SW 1271 (cell line): Measurements from ENCODE around the gene SGIP1.

ENCODE experiments used
- DNase-seq, 2 experiments: peaks; one replicate each; lab custom pipeline; 2025; lab: John Stamatoyannopoulos, UW

SGIP1 gene

DNA sequence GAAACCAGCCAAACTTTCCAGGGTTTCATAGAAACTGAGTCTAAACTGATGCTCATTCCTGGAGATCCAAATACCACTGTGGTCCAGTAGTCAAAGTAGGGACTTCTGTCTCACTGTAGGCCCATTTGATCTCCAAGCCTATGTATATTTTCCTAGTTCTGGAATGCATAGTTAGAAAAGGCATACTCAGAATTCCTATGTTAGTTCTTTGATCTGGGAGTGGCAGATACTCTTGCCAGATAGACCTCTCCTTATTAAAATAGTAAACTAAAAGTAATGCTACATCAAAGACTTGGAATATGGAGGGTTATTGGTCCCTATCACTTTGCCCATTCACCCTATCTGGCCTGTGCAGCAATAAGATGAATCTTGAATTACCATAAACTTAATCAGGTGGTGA lies 10.4 kb upstream of the SGIP1 start:
- DNase-seq = peak in 1 of 2 experiments; percentile 19

DNA sequence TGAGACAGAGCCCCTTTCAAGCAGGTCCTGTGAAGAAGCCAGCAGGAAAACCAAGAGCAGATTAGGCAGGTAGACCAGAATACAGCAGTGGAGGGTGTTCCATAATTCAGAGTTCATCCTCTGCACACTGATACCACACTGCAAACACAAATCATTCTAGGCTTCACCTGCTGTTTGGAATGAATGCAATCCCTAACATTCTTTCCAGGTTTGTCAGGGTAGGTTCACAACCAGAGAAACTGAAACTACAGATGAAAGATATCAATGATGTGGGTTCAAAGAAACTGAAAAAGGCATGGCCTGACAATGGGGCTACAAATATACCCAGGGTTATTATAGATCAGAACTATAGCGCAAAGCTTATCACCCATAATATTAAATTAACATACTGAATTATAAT lies 8.9 kb upstream of the SGIP1 start:
- DNase-seq = no peak

DNA sequence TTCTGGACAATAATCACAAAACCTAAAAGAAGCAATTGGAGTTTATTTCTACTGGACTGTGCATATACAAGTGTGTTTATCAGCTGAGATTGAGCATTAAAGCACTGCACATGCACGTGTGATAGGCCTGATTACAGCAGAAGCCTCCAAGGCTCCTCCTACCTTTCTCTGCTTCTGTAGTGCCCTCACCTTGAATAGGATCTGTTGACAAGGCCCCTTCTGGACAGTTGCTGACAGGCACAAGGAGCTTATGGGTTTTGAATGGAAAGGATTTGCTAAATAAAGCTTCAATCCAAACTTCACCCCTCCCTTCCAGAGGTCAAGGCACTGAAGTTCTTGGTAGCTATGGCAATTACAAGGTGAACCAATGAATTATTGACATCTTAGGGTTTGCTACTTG lies 7.9 kb upstream of the SGIP1 start:
- DNase-seq = no peak

DNA sequence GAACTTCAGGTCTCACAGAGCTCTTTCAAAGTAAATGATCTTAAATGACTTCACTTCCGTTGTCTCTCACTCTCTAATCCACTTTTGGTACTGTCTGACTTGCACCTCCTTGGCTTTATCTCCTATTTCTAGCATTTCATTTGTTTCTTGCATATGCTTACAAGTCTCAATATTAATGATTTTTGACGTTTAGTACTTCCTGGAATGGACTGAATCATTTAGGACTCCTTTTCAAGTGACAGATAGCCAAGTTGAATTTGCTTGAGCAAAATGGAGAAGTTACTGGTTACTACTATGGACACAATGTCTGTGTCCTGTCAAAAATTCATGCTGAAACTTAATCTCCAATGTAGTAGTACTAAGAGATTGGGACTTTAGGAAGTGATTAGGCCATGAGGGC lies 7.0 kb upstream of the SGIP1 start:
- no peak for DNase-seq

DNA sequence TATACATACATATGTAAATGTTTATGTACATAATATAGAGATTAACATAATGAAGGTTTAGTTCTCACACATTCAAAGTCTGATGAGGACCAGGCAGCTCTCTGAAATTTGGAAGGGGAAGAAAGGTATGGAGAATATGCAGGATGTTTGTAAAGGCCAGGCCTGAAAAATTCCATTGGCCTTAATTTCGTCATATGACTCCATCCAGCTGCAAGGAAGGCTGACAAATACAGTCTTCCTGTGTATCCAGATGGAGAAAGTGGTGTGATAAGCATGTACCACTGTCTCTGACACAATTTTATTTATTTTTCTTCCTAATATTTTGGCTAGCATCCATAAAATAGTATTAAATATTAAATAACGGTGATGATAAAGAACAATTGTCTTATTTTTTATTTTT lies 6.3 kb upstream of the SGIP1 start:
- DNase-seq = peak in 1 of 2 experiments; percentile 49

DNA sequence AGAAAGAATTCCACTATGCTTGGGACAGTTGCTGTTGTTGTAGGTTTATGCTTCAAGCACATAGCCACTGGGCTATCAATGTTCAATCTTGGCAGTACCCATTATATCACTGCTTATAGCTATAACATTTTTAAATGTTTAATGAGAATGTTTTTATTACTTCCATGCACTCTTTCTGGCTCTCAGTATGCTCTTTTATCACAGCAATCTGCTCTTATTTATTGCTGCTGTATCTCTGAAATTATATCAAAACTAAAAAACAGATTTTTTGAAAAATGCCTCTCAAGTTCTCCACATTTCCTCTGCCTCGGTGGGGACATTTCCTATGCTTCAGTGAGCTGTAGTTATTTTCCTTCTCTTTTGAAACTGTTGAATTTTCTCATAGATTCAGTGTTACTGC lies 5.4 kb upstream of the SGIP1 start:
- DNase-seq = no peak

DNA sequence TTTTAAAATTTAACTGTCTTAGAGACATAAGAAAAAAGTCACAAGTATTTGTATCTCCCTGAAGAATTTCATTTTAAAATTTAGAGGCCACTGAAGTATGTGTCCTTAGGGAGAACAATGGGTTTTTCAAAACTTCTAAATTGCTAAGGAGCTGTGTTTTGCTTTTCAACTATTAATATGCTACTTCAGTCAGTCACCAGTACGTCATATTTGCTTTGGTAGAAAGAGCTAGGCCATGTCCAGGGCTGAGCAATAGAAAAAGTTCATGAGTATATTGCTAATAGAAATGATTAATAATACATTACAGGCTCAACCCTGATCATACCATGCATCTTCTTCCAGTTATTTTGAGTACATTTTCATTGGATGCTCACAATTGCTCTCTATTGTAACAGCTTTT lies 1.7 kb upstream of the SGIP1 start:
- no peak for DNase-seq

DNA sequence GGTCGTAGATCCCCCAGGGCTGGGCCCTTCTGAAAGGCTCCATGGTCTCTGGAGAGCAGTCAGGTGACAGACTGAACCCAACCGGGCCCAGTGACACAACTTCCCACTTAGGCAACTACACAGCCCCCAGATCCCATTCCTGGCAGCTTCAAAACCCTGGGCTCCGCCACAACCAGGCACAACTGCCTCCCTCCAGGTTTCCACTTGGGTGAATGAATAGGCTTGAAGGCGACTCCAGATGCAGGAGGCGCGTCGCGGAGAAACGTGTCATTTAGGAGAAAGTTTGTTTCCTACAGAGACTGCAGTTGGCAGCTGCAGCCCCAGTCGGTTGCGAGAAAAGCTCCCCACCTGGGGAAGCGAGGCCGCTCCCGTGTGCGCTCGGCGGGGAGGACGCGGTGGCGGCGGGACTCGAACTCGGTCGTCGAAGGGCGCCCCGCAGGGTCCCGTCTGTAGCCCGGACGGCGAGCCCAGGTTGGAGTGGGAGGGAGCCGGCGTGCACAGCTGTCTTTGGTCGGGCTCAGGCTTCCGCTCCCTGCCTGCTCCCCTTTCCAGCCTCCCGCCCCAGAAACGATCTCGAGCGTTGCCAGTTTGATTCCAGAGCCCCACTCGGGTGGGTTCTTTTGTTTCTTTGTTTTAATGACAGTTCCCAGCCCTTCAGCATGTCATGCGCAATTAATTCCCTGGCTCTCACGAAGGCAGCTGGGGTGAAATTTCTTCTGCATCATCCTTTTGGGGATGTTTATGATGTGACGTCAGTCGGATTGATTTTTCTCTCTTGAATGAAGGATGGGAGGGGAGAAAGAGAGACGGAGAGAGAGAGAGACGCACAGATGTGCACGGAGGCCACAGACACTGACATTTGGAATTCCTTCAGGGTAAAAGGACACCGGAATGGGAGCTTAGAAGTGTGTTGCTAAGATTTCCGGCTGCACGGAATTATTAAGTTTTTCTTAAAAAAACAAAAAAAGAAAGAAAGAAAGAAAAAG lies 862 bp upstream of the SGIP1 start:
- no peak for DNase-seq

DNA sequence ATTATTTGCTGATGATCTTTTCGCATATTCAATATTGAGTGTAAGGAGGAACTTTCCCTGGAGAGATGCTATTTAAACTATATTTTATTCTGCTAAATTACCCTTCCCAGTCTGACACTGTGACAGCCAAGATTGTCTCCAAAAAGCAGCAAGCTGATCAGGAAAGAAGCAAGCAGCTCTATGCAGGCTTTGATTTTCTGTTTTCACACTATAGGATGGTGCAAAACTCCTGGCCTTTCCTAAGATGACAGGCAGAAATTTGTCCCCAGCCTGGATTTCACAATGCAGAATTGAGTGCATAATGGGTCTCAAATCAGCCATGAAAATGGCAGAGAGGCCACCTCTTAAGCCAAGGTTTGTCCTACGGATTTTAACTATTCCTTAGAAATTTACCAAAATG lies 1.1 kb downstream of the SGIP1 start:
- DNase-seq = no peak

DNA sequence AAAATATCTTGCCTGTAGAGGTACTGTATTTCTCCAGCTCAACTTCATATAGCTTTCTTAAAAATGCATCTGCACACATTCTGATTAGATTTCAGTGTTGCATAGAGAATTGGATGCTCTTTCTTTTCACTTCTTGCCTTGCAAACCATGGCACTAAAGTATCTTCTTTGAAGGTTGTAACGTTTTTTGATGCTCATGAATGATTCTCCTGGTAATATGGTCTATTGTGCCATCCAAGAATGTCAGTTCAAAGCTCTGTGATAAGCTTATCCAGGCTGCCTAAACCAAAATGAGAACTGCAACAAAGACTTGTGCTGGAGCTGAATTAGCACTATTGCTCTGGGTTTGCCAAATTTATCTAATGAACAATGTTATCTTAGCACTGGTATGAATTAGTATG lies 1.9 kb downstream of the SGIP1 start:
- no peak for DNase-seq

DNA sequence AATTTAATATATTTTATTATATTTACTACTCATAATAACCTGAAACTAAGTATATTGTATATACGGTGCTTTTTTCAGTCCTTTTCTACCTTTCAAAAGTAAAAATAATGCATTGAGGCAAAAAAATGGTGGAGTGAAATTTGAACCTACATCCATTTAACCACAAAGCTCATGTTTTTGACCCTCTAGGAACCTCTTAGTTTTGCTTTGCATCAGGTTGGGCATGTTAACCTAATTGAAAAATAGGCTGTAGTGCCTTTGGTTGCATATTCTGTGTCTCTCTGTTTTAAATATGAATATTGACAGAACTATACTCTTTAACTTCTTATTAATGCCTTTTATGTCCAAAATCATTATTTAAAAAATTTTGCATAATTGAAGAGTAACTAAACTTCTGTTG lies 3.8 kb downstream of the SGIP1 start:
- no peak for DNase-seq

DNA sequence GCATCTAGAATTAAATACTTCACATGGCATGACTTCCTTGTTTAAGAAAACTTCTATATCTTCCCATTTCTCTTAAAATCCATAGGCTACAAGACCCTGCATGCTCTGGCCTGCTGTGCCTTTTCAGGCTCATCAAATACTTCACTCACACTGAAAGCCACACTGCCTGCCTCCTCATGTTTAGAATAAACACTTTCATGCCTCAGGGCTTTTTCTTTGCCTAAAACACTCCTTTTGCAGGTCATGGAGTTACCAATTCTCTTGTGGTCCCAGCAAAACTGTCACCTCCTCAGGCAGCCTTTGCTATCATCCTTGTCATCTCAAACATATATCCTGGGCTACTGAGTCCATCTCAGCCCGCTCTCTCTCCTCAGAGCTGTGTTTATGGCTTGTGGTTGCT lies 5.5 kb downstream of the SGIP1 start:
- no peak for DNase-seq

DNA sequence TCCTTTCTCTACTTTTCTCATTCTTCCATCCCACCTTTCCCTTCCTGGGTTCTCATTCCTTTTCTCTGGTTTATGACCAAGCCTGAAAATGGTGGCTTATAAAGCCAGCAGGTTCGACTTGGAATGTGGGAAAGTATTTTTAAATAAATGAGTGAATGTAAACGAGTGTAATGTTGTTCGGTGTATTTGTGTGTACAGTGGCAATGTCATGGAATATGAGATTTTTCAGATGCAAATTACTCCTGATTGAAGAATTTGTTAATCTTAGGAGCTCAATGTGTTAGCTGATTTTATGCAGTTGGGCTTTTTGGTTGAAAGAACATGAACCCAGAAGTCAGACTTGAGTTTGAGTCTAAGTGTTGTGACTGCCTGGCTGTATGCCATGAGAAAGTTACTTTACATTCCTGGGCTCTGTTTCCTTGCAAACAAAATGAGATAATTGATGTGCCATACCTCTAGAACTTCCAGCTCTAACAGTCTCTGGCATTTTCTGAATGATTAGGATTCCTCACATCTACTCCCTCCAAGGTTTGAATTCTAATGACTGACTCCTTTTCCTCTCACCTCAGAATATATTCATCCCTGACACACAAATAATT lies 6.6 kb downstream of the SGIP1 start:
- DNase-seq = peak in 1 of 2 experiments; percentile 72

DNA sequence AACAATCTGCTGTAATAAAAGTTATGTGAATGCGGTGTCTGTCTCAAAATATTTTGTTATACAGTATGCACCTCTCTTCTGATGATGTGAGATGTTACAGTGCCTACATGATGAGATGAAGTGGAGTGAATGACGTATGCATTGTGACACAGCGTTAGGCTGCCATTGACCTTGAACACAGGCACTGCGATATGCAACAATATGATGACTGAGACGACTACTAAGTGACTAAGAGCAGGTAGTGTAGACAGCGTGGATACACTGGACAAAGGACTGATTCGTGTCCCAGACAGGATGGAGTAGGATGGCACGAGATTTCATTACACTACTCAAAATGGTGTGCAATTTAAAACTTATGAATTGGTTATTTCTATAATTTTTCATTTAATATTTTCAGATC lies 8.4 kb downstream of the SGIP1 start:
- DNase-seq = no peak

DNA sequence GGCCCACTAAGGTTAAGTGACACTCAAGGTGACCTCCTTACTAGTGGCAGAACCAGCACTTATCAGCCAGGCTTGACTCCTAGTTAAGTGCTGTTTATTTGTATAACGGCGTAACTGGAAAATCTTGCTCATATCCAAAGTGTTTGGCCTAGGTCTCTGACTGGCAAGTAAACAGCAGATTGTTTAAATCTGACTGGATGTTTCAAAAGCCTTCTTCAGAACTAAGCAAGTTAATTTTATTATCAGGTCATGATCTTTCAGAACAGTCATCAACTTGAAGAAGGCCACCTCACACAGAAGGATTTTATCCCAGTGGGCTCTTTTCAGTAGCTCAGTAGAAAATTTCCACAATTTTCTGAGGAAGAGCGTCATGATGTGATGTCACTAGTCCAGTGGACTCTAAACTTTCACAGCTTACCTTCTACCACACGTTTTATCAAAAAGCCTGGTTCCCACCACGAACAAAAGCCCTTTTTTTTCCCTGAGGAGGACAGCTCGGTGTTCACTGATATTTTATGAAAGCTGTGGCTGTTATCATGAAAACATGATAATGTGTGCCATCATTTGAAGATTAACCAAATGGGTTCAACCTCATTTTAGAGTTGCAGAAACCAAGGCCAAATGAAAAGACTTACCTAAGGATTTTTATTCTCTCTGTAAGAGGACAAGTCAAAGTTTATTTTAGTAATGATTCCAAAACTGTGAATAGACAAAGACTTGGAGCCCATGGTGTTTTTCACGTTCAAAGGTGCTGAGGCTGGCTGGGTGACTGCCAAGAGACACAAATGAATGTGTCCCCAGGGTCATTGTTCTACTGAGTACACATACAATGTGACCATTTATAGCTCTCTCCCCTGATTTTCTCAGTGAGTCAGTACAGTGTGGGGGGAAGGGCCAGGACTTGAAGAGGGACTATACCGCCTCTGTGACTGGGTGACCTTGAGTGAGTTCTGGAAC lies 9.1 kb downstream of the SGIP1 start:
- peak in 1 of 2 experiments; percentile 15 for DNase-seq

DNA sequence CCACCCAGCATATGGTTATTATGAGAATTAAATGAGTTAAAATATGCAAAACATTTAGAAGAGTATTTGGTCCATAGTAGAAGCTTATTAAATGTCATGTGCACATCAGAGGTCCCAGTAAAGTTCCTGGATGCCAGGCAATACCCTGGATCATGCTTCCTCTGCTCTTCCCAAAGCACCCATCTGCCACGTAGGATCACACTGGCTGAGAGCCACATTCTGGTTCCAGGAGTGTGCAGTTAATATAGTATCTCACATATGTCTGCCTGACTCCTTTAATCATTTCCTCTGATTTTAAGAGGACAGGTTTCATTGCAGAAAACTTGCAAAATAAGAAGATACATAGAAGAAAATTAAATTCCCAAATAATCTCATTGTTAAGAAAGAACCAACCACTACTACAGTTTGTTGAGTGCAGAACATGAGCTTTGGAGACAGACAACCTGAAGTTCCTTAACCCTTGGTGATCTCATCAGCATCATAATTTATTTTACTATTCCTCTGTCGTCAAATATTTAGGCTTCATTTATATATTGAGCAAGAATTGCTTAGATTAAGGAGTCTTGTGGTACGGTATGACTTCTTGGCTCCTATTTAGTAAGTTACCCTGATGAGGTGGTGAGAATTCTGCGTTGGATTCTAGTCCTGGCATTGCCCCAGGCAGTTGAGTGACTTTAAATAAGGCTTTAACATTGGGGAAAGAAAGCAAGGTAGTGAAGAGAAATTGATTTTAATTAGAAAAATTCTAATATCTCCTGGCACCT lies 12.3 kb downstream of the SGIP1 start:
- DNase-seq = no peak

DNA sequence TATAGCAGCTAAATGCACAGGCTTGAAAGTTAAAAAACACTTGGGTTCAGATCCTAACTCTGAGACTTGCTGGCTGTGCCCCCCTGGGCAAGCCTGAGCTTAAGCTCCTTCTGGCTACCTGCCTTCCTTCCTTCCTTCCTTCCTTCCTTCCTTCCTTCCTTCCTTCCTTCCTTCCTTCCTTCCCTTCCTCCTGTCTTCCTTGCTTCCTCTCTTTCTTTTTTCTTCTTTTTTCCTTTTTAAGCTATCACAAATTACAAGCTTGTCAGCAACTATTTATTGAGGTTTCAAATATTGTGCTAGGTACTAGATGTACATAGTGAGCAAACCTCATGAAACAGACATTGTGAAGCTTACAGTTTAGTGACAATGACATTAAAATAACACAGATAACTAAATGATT lies 15.1 kb downstream of the SGIP1 start:
- DNase-seq = no peak

DNA sequence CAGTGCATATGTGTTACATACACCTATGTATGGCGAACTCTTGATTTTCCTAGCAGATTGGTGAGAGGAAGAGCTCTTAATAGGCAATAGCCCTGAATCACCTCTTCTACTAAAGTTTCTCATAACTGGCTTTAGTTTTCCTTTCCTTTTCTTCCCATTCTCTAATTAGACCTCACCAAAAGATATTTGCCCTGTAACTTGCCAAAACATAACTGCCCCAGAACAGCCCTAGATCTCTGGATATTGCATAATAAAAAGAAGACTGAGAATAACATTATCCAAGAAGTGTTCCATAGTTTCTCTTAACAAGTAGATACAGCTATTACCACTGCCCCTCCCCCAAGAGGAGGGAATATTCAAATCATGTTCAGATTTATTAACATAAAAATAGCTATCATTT lies 16.3 kb downstream of the SGIP1 start:
- DNase-seq = no peak

DNA sequence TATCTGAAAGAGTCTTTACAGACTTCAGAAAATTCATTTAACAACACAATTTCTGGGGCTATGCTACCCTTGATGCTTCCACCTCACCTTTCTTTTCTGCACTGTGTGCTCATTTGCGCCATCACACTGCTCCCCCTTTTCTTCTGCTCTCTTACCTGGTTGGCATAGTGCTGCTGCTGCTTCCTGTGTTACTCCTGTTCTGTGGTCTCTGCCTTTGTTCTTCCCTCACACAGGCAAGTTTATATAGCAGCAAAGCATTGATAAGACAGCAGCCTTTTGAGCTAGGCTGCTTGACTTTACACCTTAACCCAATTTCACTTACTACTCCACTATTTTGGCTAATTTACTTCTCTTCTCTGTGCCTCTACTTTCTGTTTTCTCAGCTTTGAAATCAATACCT lies 18.3 kb downstream of the SGIP1 start:
- no peak for DNase-seq

DNA sequence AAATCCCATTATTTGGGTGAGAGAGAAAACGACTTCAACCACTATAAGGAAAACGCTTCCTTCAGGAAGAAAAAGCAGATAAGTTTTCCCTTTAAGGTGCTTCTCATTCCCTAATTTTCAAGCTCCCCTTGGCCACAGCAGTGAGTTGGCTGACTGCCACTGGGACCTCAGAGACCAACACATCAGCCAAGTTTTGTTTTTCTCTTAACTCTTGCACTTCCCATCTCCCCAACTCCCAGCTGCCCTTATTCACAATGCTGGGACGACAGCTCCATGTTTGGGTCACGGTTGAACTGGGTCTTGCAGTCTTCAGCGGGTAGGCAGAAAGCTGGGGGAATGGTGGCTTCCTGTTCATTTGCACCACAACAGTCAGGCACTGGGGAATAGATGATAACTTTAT lies 18.9 kb downstream of the SGIP1 start:
- DNase-seq = no peak

DNA sequence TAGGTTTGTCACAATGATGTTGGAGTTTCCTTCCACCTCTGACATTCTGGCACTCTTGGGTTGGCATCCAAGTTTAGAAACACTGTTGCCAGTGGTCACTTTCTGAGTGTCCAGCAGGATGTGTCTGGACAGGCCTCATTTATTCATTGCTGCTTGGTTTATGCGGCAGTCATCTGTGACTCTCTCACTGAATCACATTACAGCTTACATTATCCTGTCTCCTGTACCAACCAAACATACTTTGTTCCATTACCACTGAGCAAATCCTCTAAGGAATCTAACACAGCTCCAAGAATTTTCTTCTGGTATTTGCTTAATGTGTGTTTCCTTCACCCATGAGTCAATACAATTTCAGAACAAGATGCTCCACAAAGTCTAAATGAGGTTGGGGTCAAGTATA lies 19.9 kb downstream of the SGIP1 start:
- DNase-seq = no peak

DNA sequence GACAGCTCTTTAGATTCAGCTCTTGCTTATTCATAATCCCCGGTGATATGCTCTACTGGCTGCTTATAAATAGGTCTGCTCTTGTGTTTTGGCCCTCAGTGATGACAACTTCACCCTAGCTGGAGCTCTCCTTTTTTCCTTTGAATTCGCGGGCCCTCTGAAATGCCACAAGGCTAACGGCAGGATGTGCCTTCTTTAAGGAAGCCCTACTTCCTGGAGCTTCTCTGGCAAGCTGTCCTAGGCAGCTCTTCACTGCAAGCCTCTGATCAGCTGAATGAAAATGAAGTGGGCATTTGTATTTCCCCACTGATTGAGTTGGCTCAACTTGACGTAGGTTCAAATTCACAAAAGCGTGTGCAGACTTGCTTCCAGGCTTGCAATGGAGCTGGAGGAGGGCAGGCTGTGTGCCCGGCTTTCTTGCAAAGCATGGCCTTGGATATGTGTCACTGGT lies 22.2 kb downstream of the SGIP1 start:
- DNase-seq = no peak
